ENCODE measurements around the gene ZC3H14.

ZC3H14 gene

DNA sequence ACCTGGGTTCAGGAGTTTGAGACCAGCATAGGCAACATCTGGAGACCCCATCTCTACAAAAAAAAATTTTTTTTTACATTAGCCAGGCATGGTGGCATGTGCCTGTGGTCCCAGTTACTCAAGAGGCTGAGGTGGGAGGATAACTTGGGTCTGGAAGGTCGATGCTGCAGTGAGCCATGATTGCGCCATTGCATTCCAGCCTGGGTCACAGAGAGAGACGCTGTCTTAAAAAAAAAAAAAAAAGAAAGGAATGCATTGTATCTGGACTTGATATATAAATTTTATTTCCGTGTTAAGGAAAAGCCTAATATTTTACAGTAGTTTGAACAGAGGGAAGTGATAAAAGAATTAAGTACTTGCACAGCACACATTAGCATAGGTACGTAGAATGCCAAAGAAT, 97.2 kb downstream of the ZC3H14 start:
- Histone ChIP-seq H3K36me3 (ENCODE audit: control insufficient read depth, low read depth, low read length) (no peaks in the 10 kb centered on the region), H3K4me3 (ENCODE audit: low read length) (no peak overlapping the region), H3K27me3 (ENCODE audit: control insufficient read depth, insufficient read depth, low read length) (no peaks in the 10 kb centered on the region), H3K9me3 (ENCODE audit: control insufficient read depth, low read depth, low read length) (no peaks in the 10 kb centered on the region), H3K9ac (ENCODE audit: low read length) (no peak overlapping the region), H3K4me1 (ENCODE audit: control insufficient read depth, low read depth, low read length) (no peaks in the 10 kb centered on the region), H3K27ac (ENCODE audit: low read length) (no peak overlapping the region)

DNA sequence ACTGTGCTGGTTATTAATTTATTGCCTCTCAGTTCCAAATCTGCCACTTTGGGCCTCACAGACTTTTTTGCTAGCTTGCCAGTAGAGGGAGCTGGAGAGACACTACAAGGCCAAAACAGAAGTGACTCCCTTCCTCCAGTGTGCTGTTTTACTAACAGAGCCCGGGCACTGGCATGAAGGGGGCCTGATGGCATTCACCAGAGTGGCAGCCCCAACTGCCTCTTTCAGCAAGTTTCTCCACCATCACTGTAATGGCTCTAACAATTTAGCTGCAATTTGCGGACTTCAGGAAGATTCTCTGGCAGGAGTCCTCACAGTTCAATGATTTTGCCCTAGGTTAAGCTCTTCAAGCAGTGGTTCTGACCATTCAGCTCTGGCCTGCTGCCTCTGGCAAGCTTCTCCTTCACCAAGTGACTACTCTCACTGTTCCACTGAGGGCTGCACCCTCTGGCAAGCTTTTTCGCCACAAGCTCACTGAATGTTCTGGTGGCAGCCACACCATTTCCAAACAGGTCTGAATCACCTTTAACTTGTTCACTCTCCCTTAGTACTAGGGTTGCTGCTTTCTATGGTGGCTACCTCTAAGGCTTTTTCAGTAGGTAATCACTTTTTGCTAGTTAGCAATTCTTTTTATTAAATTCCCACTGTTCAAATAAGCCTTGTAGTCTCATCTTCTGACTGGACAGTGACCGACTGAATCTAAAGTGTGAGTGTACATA, 104.9 kb downstream of the ZC3H14 start:
- no peaks in the 10 kb centered on the region for H3K4me1 ChIP-seq (ENCODE audit: control insufficient read depth, low read depth, low read length)
- H3K9me3 ChIP-seq (ENCODE audit: control insufficient read depth, low read depth, low read length) = no peaks in the 10 kb centered on the region
- H3K9ac ChIP-seq (ENCODE audit: low read length) = no peak overlapping the region
- H3K4me3 ChIP-seq (ENCODE audit: low read length) = no peak overlapping the region
- no peak overlapping the region for H3K27ac ChIP-seq (ENCODE audit: low read length)
- H3K27me3 ChIP-seq (ENCODE audit: control insufficient read depth, insufficient read depth, low read length) = no peaks in the 10 kb centered on the region
- no peaks in the 10 kb centered on the region for H3K36me3 ChIP-seq (ENCODE audit: control insufficient read depth, low read depth, low read length)

DNA sequence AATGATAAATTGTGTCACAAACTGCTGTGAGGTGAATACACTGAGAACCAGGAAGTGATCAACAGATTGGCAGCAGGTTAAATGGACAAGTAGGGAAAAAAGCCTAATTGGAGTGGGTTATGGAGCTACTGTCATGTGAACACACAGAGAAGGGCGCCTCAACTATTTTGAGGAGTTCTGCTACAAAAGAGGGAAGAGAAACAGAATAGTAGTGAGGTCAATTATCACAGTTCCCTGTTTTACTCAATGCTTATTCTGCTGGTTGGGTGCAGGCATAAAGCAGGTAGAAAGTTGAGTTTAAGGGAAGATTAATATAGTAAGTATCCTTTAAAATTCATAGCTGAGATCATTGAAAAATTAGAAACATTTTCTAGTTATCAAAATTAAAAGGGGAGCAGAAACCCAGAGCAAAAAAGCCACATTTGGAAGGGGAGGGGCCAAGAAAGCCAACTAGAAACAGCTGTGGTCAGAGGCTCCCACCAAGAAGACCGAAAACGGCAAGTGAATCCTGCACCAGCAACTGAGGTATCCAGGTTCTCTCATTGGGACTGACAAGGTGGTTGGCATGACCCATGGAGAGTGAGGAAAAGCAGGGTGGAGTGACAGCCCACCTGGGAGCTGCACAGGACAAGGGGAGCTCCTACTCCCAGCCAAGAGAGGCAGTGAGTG, 105.7 kb downstream of the ZC3H14 start:
- Histone ChIP-seq H3K9me3 (ENCODE audit: control insufficient read depth, low read depth, low read length) (no peaks in the 10 kb centered on the region), H3K27ac (ENCODE audit: low read length) (no peak overlapping the region), H3K9ac (ENCODE audit: low read length) (no peak overlapping the region), H3K4me1 (ENCODE audit: control insufficient read depth, low read depth, low read length) (no peaks in the 10 kb centered on the region), H3K36me3 (ENCODE audit: control insufficient read depth, low read depth, low read length) (no peaks in the 10 kb centered on the region), H3K4me3 (ENCODE audit: low read length) (no peak overlapping the region), H3K27me3 (ENCODE audit: control insufficient read depth, insufficient read depth, low read length) (no peaks in the 10 kb centered on the region)

DNA sequence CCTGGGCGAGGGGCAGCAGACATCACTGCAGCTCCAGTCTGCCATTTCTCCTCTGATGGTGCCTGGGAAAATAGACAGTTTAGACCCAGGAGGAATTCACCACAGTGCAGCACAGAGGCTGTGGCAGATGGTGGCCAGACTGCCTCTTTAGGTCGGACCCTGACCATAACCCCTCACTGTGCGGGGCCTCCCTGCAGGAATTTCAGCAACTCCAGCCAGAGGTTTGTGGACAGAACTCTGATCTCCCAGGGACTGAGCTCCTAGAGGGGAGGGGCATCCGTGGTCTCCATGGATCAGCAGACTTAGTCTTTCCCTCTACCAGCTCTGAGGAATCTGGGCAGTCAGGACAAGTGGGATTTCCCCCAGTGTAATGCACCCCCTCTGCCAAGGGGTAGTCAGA, 106.5 kb downstream of the ZC3H14 start:
- Histone ChIP-seq H3K27me3 (ENCODE audit: control insufficient read depth, insufficient read depth, low read length) (no peaks in the 10 kb centered on the region), H3K27ac (ENCODE audit: low read length) (no peak overlapping the region), H3K9ac (ENCODE audit: low read length) (no peak overlapping the region), H3K9me3 (ENCODE audit: control insufficient read depth, low read depth, low read length) (no peaks in the 10 kb centered on the region), H3K4me1 (ENCODE audit: control insufficient read depth, low read depth, low read length) (no peaks in the 10 kb centered on the region), H3K4me3 (ENCODE audit: low read length) (no peak overlapping the region), H3K36me3 (ENCODE audit: control insufficient read depth, low read depth, low read length) (no peaks in the 10 kb centered on the region)
